Neural progenitor cell (in vitro differentiated cells): ENCODE data around the gene DLG2. TPM values are rescaled to one million over a fixed set of nuclear protein-coding genes. Genes with fewer than 3 reads are reported as not detected.

Source experiments
- DNase-seq: peaks from one replicate; pipeline ENCODE4 v3.0.0-alpha.2; 2016; ENCODE audit warnings: low spot score
- H2AFZ ChIP-seq: fragments of 200-600 bp; sonication (generic); replicated peaks from 2 replicates; pipeline ENCODE4 v1.6.1; 2016; ENCODE audit warnings: antibody characterized with exemption
- H3F3A ChIP-seq: fragments of 200-600 bp; sonication (generic); 2 replicates; pipeline ENCODE4 v1.6.1; 2016; ENCODE audit warnings: antibody characterized with exemption, low read depth
- H3K27ac ChIP-seq: fragments of 200-600 bp; sonication (generic); 2 replicates; pipeline ENCODE4 v1.5.1; 2016; ENCODE audit warnings: mild to moderate bottlenecking
- H3K27me3 ChIP-seq: fragments of 200-600 bp; sonication (generic); 2 replicates; pipeline ENCODE4 v1.6.1; 2016; ENCODE audit warnings: mild to moderate bottlenecking, moderate library complexity
- H3K36me3 ChIP-seq: fragments of 200-600 bp; sonication (generic); 2 replicates; pipeline ENCODE4 v1.5.1; 2016
- H3K4me1 ChIP-seq: fragments of 200-600 bp; sonication (generic); 2 replicates; pipeline ENCODE4 v1.6.1; 2016; ENCODE audit warnings: mixed run types
- H3K4me2 ChIP-seq: fragments of 200-600 bp; sonication (generic); 2 replicates; pipeline ENCODE4 v1.6.1; 2016
- H3K4me3 ChIP-seq: fragments of 200-600 bp; sonication (generic); 2 replicates; pipeline ENCODE4 v1.5.1; 2016
- H3K79me2 ChIP-seq: fragments of 200-600 bp; sonication (generic); 2 replicates; pipeline ENCODE4 v1.6.1; 2016; ENCODE audit warnings: low read depth
- H3K9ac ChIP-seq: fragments of 200-600 bp; sonication (generic); 2 replicates; pipeline ENCODE4 v1.6.1; 2016
- H3K9me3 ChIP-seq: fragments of 200-600 bp; sonication (generic); 2 replicates; pipeline ENCODE4 v1.5.1; 2016; ENCODE audit warnings: low read depth
- H4K20me1 ChIP-seq: fragments of 200-600 bp; sonication (generic); 2 replicates; pipeline ENCODE4 v1.6.1; 2016; ENCODE audit warnings: low read depth
- H3K27ac Mint-ChIP-seq: 3 replicates; pipeline ENCODE4 v1.8.0; 2021; ENCODE audit warnings: mixed read lengths
- H3K27me3 Mint-ChIP-seq: 2 replicates; pipeline ENCODE4 v1.8.0; 2022; ENCODE audit warnings: low read depth, mild to moderate bottlenecking, inconsistent platforms, moderate library complexity, mixed read lengths; ENCODE audit not compliant: insufficient read depth
- H3K36me3 Mint-ChIP-seq: 3 replicates; pipeline ENCODE4 v1.8.0; 2021; ENCODE audit warnings: mixed read lengths
- H3K4me1 Mint-ChIP-seq: 3 replicates; pipeline ENCODE4 v1.8.0; 2021; ENCODE audit warnings: mixed read lengths
- H3K4me3 Mint-ChIP-seq: 3 replicates; pipeline ENCODE4 v1.8.0; 2021; ENCODE audit warnings: mild to moderate bottlenecking, moderate library complexity, mixed read lengths
- H3K9me3 Mint-ChIP-seq: 3 replicates; pipeline ENCODE4 v1.8.0; 2020; ENCODE audit warnings: mixed read lengths
- EZH2 ChIP-seq: fragments of 200-600 bp; sonication (generic); IDR thresholded peaks from 2 replicates; pipeline ENCODE4 v1.6.1; 2017; ENCODE audit warnings: antibody characterized with exemption, mild to moderate bottlenecking, moderate library complexity
- EZH2phosphoT487 ChIP-seq: fragments of 200-600 bp; sonication (generic); IDR thresholded peaks from 2 replicates; pipeline ENCODE4 v1.6.1; 2017; ENCODE audit warnings: antibody characterized with exemption
- total RNA-seq: library from RNA; depleted of rRNA; stranded (reverse); fragments of >200 nt; gene quantifications from 2 replicates; pipeline ENCODE4 v1.2.3, GENCODE V29; 2015; ENCODE audit warnings: low replicate concordance
- TF ChIP-seq, protein P1 (sequence below): fragments of 200-600 bp; sonication (generic); IDR thresholded peaks from 2 replicates; pipeline ENCODE4 v1.5.1; 2017; ENCODE audit warnings: antibody characterized with exemption, mild to moderate bottlenecking

Gene DLG2
- total RNA-seq, 1 donor from 2014 or later, result 7.5 TPM

DNA sequence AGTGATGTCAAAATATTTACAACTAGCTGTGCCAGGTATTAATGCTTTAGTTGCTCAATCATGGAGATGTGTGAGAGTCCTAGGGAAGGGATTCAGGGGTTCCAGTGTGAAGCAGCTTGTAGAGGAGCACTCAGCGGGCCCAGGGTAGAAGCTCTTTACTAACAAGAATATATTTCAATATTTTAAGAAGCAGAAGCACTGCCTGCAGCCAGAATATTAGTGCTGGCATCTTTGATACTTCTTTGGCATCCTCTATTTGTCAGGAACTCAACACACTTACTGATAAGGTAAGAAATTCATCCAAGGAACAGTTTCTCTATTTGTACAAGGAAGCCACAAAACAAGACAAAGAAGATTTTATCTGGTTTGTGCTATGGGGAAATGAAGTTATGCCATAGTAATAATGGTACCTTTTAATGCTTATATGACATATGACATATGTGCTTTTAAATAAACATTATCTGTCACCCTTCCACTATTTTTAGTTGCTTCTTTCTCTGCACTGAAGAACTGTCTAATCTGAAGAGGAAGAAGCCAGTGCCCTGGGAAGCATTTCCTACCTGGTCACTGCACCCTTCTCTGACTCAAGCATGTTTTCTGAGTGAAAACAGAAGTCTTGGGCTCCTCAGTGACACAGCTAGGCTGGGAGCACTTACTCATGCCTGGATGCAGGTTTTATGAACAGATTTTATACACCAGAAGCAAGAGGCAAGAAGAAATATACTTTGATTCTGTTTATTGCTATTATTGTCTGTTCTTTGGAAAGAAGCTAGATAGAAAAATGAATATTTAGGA, 1952.8 kb downstream of the DLG2 start:
- Histone ChIP-seq H3K4me1 (no peaks in the 10 kb centered on the region), H3F3A (no peaks in the 10 kb centered on the region), H2AFZ (no peak overlapping the region), H3K4me2 (no peak overlapping the region), H3K36me3 (no peaks in the 10 kb centered on the region), H4K20me1 (no peaks in the 10 kb centered on the region), H3K9me3 (no peaks in the 10 kb centered on the region), H3K27ac (no peak overlapping the region), H3K27me3 (no peaks in the 10 kb centered on the region), H3K4me3 (no peak overlapping the region), H3K9ac (no peak overlapping the region), H3K79me2 (no peaks in the 10 kb centered on the region)
- Mint-ChIP-seq H3K9me3 (no peaks in the 10 kb centered on the region), H3K4me1 (peaks cover 8% of the 10 kb centered on the region), H3K27me3 (peaks cover 3% of the 10 kb centered on the region), H3K27ac (no peak overlapping the region), H3K4me3 (no peak overlapping the region), H3K36me3 (no peaks in the 10 kb centered on the region)
- DNase-seq, result no peak
- TF ChIP-seq EZH2 (no peak), EZH2phosphoT487 (no peak)
- TF ChIP-seq, protein P1, sequence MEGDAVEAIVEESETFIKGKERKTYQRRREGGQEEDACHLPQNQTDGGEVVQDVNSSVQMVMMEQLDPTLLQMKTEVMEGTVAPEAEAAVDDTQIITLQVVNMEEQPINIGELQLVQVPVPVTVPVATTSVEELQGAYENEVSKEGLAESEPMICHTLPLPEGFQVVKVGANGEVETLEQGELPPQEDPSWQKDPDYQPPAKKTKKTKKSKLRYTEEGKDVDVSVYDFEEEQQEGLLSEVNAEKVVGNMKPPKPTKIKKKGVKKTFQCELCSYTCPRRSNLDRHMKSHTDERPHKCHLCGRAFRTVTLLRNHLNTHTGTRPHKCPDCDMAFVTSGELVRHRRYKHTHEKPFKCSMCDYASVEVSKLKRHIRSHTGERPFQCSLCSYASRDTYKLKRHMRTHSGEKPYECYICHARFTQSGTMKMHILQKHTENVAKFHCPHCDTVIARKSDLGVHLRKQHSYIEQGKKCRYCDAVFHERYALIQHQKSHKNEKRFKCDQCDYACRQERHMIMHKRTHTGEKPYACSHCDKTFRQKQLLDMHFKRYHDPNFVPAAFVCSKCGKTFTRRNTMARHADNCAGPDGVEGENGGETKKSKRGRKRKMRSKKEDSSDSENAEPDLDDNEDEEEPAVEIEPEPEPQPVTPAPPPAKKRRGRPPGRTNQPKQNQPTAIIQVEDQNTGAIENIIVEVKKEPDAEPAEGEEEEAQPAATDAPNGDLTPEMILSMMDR, result no peak

GRCh38 chr11:83671289-83671688, 1955.9 kb downstream of the DLG2 start:
- no peak for DNase-seq
- H3K27ac Mint-ChIP-seq, result no peak overlapping the region
- no peak overlapping the region for H3K27ac ChIP-seq
- TF ChIP-seq, protein P1, result no peak
- no peak for TF ChIP-seq EZH2phosphoT487
- TF ChIP-seq EZH2, result no peak
- no peaks in the 10 kb centered on the region for H3K27me3 ChIP-seq
- H3K4me3 Mint-ChIP-seq, result no peak overlapping the region
- H3K36me3 ChIP-seq, result no peaks in the 10 kb centered on the region
- peaks cover 4% of the 10 kb centered on the region for H3K27me3 Mint-ChIP-seq
- no peaks in the 10 kb centered on the region for H3K79me2 ChIP-seq
- no peak overlapping the region for H3K4me2 ChIP-seq
- no peaks in the 10 kb centered on the region for H3K9me3 ChIP-seq
- H3F3A ChIP-seq, result no peaks in the 10 kb centered on the region
- H3K4me3 ChIP-seq, result no peak overlapping the region
- H3K4me1 ChIP-seq, result no peaks in the 10 kb centered on the region
- H3K9ac ChIP-seq, result no peak overlapping the region
- H4K20me1 ChIP-seq, result no peaks in the 10 kb centered on the region
- peaks cover 4% of the 10 kb centered on the region for H3K4me1 Mint-ChIP-seq
- H3K9me3 Mint-ChIP-seq, result no peaks in the 10 kb centered on the region
- H3K36me3 Mint-ChIP-seq, result no peaks in the 10 kb centered on the region
- H2AFZ ChIP-seq, result no peak overlapping the region

DNA sequence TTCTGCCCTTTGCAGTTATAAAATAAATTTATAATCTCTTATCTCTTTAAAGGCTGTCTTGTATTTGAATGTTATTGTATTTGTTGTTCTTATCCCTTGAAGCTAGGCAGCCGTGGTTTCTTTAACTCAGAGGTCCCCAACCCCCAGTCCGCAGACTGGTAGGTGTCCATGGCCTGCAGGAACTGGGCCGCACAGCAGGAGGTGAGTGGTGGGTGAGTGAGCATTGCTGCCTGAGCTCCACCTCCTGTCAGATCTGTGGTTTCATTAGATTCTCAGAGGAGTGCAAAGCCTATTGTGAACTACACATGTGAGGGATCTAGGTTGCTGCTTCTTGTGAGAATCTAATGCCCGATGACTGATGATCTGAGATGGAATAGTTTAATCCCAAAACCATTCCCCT, 1961.0 kb downstream of the DLG2 start:
- H3K27ac Mint-ChIP-seq, result no peak overlapping the region
- Histone ChIP-seq H3K27me3 (no peaks in the 10 kb centered on the region), H3K79me2 (no peaks in the 10 kb centered on the region), H3F3A (no peaks in the 10 kb centered on the region), H3K4me2 (no peak overlapping the region), H3K9me3 (no peaks in the 10 kb centered on the region), H3K9ac (no peak overlapping the region), H3K4me3 (no peak overlapping the region), H4K20me1 (no peaks in the 10 kb centered on the region), H3K36me3 (no peaks in the 10 kb centered on the region), H3K4me1 (no peaks in the 10 kb centered on the region), H2AFZ (no peak overlapping the region), H3K27ac (no peak overlapping the region)
- no peak for DNase-seq
- no peak overlapping the region for H3K4me3 Mint-ChIP-seq
- TF ChIP-seq EZH2phosphoT487 (no peak), EZH2 (no peak)
- TF ChIP-seq, protein P1, result no peak
- peaks cover 20% of the 10 kb centered on the region for H3K4me1 Mint-ChIP-seq
- peaks cover 10% of the 10 kb centered on the region for H3K27me3 Mint-ChIP-seq
- no peaks in the 10 kb centered on the region for H3K9me3 Mint-ChIP-seq
- no peaks in the 10 kb centered on the region for H3K36me3 Mint-ChIP-seq
